ACHN (cell line): Measurements from ENCODE around the gene MYH7.
"Not testable (repeated sequence)": the region's sequence is repeated elsewhere in the genome, so short reads cannot be mapped to it uniquely, and the experiment has no call there.

Source experiments
- DNase-seq: peaks from one replicate; pipeline ENCODE4 v3.0.0-alpha.2; 2015
- in situ Hi-C: cut with HindIII; loops from 2 replicates; pipeline ENCODE4 v1.10.0; 2017; ENCODE audit warnings: low sequenced_read_pairs, low pct_ligation_motif_present, low pct_unique_long_range_greater_than_20kb

MYH7 gene

DNA sequence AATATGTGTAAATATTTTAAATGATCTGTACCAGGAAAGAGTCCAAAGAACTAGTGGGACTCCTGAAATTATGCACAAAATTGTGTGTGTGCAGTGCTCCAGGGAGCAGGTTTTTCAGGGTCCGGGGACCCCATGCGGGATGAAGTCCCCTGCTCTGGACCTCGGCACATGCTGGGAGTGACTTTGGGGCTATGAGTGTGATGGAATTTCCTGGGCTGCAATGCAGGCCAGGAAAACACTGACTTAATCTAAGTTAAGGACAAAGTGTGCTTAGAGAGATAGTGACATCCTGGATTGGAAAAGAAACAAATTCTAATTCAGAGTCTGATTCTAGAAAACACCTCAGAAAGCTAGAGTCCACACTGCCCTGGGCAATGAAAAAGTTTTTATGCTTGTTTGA, 21.2 kb downstream of the MYH7 start:
- DNase-seq = no peak
- in situ Hi-C loops = no loop called here

DNA sequence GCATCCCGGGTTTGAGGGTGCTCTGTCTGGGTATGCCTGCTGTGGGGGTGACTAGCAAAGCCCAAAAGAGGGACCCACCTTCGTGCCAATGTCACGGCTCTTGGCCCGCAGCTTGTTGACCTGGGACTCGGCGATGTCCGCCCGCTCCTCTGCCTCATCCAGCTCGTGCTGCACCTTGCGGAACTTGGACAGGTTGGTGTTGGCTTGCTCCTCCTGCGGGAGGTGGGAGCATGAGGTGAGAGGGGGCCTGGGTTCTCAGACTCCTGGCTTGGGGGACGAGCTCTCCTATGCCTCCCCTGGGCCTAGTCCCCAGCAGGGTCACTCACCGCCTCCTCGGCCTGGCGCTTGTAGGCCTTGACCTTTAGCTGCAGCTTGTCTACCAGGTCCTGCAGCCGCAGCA, 21.8 kb downstream of the MYH7 start:
- DNase-seq = no peak
- in situ Hi-C loops = no loop called here

GRCh38 chr14:23411563-23412525, 23.6 kb downstream of the MYH7 start:
- no peak for DNase-seq
- in situ Hi-C loops = no loop called here

- no peak for DNase-seq
- in situ Hi-C loops = no loop called here
These were observed 25.4 kb downstream of the MYH7 start for GRCh38 chr14:23409966-23410635.

GRCh38 chr14:23409475-23409874, 26.0 kb downstream of the MYH7 start:
- DNase-seq = no peak
- in situ Hi-C loops = no loop called here

DNA sequence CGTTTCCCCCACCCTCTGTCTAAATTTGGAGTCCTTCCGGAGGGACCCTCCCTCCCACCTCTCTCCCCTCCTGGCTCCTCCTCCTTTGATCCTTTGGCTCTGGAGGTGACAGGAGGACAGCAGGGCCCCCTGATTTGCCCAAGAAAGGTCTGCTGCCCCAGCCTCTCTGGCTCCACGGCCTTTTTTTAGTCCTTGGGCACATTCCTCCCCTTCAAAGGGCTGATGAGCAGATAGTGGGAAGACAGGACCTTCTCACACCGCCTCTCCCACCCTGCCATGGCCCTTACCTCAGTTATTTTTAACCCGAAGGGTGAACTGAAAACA, 27.2 kb downstream of the MYH7 start:
- in situ Hi-C loops = no loop called here
- DNase-seq = no peak

DNA sequence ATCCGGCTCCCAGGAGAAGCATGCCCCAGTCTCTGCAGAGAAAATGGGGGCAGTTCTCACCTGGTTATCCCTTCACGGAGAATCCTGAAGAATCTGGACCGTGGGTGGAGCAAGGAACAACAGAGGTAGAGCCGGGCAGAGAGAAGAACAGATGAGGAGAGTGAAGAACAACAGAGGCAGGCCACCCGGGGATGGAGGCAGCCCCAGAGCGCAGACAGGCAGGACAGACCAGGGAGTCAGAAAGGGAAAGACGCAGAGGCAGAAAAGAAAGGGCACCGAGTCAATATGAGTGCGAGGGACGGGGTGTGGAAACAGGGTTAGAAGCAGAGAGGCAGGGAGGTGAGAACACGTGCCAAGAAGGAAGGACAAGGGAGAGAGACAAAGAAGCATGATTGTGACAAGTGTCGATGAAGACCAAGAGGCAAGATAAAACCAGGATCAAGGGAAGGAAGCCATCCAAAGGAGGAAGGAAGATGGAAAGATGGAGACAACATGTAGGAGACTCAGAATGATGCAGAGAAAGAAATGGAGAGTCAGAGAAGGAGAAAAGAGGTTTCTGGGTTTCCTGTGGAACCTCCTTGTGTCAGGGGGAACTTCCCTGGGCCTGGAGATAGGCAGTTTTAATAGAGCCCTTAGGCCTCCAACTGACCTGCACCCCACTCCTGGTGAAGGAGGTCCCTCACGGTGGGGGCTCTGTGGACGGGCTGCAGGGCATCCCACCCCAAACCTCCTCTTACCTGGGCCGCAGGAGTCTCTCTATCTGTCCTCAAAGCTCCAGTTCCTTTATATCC, 27.7 kb downstream of the MYH7 start, which contains the start of gene MYH6:
Gene MYH6 (minus strand): TSS at position 758 of the 791 bp plus-strand sequence. CDS start 1,050 bp downstream, outside the sequence.
- in situ Hi-C loops = no loop called here
- no peak for DNase-seq

- no peak for DNase-seq
- in situ Hi-C loops = no loop called here
These were observed 28.6 kb downstream of the MYH7 start for GRCh38 chr14:23406725-23407355.

- in situ Hi-C loops = no loop called here
- DNase-seq = no peak
These were observed 29.2 kb downstream of the MYH7 start for GRCh38 chr14:23406244-23406643.

DNA sequence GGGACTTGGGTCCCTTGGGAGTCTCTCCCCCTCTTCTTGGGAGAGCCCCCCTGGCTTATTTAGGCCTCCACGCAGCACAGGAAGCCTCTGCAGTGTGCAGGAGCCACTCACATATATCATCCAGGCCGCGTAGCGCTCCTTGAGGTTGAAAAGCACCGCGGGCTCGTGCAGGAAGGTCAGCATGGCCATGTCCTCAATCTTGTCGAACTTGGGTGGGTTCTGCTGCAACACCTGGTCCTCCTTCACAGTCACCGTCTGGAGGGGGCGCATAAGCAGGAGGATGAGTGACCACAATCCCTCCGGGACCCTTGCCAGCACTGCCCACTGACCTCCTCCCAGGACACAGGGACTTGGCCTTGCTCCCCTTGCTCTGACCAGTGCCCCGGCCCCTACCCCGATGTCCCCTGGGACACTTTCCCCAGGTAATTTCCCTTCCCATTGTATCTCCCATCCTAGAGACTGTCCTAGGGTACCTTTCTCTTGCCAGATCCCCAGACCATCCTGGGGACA, 29.9 kb downstream of the MYH7 start:
- in situ Hi-C loops = no loop called here
- no peak for DNase-seq

DNA sequence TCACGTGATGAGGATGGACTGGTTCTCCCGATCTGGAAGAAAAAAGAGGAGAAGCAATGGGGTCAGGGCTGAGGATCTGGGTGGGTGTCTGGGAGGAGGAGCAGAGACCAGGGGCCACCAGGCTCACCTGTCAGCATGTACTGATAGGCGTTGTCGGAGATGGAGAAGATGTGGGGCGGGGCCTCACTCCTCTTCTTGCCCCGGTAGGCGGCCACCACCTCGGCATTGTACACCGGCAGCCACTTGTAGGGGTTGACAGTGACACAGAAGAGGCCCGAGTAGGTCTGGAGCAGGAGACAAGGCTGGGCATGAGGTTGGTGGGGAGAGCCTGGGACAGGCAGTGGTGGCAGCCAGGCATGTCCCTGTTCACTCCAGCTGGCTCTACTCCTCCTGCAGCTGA, 30.4 kb downstream of the MYH7 start:
- no peak for DNase-seq
- in situ Hi-C loops = no loop called here

GRCh38 chr14:23404331-23404900, 31.0 kb downstream of the MYH7 start:
- DNase-seq = no peak
- in situ Hi-C loops = no loop called here

GRCh38 chr14:23403908-23404307, 31.6 kb downstream of the MYH7 start:
- DNase-seq = no peak
- in situ Hi-C loops = no loop called here

GRCh38 chr14:23403139-23403438, 32.4 kb downstream of the MYH7 start:
- DNase-seq = no peak
- in situ Hi-C loops = no loop called here

DNA sequence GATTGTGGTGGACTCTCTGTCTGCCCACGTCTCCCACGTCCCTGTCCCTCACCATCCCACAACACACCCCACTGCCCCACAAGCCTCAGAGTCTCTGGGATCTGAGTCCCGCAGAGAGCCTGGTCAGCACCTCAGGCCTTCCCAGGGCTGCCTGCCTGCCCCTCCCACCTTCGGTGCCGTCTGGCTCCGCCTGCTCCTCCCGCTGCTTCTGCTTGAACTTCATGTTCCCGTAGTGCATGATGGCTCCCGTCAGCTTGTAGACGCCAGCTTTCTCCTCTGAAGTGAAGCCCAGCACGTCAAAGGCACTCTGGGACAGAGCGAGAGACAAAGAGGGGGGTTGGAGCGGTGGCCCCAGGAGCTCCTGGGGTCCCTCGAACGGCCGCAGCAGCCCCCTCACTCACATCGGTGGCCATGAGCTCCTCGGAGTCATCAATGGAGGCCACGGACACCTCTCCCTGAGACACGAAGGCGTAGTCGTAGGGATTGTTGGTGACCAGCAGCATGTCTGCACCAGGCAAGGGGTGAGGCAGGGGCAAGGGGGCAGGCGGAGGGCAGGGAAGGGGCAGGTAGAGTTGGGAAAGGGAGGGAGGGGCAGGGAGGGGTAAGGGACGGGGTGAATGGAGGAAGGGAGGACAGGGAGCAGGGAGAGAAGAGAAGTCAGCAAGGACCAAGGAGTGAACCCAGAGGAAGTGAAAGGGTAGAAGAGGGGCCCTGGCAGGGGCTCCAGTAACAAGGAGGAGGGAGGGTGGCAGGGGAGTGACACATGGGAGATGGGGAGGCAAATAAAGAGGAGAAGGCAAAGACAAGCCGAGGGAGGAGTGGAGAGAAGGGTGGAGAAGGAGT, 32.9 kb downstream of the MYH7 start:
- in situ Hi-C loops = no loop called here
- no peak for DNase-seq

- no peak for DNase-seq
- in situ Hi-C loops = no loop called here
These were observed 34.2 kb downstream of the MYH7 start for GRCh38 chr14:23401291-23401690.

- in situ Hi-C loops, DNase-seq: not testable (repeated sequence)
These were observed 34.8 kb downstream of the MYH7 start for GRCh38 chr14:23400496-23401149.
